ENCODE data around the gene ZBTB7A.

ZBTB7A gene

DNA sequence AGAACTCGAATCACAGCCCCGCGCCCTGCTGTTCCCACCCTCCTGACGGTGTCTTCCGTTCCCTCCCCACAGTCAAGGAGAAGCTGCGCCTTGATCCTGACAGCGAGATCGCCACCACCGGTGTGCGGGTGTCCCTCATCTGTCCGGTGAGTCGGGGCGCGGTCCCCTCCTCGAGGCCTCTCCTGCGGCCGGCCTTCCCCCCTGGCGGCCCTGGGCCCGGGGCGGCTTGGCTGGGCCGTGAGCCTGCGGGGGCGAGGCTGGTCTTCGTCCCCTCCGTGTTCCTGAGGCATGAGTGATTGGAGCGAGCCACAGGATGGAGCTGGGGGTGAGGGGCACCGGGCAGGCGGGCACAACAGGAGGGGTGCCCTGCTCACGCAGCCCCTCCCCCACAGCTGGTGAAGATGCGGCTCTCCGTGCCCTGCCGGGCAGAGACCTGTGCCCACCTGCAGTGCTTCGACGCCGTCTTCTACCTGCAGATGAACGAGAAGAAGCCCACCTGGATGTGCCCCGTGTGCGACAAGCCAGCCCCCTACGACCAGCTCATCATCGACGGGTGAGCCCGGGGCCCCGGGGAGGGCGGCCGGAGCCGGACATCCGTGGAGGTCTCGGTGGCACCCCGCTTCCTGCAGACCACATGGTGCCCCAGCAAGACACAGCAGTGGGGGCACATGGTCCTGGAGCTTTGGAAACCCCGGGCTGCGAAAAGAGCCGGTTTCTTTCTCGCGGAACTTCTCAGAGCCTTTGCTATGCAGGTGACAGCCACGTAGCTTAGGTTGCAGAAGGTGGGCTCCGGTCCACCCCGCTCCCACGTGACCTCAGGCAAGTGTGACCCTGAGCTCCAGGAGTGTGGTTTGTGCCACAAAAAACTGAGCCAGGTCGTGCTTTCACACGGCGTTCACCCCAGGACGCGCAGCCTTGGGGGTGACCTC, 33.4 kb downstream of the ZBTB7A start:
- no peak for DNase-seq

DNA sequence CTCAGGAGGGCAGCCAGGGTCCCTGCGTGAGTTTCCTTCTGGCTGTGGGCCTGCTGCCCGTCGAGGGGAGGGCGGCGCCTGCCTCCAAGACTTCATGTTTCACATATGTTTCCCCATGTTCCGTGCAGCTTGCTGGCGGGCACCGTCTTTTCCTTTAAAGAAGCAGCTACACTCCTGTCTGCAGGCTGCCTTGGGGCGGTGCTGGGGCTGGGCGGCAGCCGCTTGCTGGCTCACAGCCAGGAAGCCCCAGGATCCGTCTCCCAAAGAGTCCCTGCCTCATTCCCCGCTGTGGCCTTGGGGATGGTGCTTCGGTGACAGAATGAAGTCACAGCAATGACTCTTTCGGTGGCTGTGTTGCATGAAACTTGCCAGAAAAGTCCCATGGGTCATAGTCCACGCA, 34.3 kb downstream of the ZBTB7A start:
- DNase-seq = no peak

DNA sequence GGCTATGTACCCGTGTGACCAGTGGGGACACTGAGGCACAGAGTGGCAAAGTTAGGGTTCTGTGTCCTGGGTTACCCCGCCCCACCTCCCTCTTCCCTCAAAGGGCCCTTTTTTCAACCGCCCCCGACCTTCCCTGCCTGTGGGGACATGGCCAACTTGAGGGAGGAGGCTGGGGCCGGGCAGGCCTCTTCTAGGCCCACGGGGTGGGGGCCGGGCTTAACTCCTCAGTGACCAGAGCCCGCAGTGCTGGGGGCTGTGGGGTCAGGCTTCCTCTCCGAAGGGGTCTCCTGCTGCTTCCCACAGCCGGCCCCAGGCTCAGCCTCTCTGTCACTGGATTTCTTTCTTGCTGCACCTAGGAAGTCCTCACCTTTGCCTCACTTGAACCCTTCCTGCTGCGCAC, 35.3 kb downstream of the ZBTB7A start:
- no peak for DNase-seq

DNA sequence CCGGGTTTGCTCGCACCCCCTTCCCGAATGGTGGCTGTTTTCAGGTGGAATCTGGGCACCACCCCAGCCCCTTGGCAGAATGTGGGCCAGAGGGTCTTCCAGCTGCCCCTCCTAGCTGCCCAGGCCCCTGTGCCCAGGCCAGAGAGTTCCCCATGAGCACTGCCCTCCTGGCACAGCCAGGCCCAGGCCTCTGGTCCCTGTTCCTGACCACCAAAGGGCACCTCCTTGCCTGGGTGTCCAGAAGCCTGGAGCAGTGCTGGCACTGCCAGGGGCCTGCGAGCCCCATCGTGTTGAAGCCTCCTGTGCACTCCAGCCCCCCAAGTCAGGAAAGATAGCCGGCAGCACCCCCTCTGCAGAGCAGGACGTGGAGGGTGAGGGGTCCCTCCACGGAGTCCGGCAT, 35.7 kb downstream of the ZBTB7A start:
- DNase-seq = no peak

DNA sequence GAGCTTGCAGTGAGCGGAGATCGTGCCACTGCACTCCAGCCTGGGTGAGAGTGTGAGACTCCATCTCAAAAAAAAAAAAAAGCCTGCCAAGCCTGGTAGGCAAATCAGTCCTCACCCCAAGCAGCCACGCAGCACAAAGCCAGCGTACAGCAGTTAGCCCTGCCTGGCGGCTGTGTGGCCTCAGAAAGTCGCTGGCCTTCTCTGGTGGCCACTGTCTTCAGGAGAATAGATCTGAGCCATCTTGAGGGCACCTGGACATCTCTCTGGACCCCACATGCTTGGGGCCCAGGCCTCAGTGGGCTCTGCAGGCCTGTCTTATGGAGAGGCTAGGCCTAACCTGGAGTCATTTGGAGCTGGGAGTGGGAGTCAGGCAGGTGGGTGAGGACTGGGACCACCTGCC, 36.1 kb downstream of the ZBTB7A start:
- no peak for DNase-seq

DNA sequence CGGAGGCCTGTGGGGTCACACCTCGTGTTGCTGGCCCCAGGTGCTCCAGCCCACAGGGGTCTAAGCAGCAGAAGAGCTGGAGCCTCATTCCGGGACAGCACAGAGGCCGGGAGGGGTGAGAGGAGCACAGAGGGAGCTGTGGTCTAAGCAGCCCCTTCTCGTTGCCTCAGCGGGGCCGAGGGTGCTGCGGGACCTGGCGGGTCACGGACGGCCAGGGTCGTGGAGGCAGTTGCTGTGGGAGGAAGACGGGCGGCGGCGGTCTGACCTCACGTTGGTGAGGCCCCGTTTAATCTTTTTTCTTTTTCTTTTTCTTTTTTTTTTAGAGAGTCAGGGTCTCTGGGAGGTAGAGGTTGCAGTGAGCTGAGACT, 37.5 kb downstream of the ZBTB7A start:
- DNase-seq = no peak

GRCh38 chr19:4028334-4029246, 38.1 kb downstream of the ZBTB7A start:
- DNase-seq = no peak

DNA sequence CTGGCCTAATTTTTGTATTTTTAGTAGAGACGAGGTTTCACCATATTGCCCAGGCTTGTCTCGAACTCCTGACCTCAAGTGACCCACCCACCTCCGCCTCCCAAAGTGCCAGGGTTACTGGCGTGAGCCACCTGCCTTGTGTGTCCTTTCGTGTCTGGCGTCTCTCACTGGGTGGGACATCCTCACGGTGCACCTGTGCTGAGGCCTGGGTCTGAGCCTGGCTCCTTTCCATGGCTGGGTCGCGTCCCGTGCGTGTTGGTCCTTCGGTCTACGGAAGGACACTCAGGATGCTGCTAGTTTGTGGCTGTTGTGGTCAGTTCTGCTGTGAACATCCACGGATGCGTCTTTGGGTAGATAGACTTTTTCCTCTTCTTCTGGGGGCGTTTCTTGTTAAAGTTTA, 39.6 kb downstream of the ZBTB7A start:
- DNase-seq = no peak

DNA sequence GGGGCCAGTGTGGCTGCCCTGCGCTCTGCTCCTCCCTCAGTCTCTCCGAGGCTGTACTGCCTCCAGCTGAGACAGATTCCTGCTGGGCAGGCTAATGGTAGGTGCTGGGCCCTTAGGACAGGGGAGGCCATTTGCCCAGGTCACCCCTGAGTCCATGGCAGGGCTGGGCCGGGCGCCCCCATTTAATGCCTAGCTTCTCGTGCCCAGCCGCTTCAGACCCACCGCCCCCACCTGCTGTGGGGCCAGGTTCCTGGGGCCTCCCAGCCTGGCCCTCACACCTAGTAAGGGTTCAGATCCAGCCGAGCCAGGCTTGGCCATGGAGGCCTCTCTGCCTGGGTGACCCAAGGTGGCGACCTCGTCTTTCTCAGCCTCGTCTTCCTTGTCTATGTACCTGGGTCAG, 41.4 kb downstream of the ZBTB7A start:
- no peak for DNase-seq

DNA sequence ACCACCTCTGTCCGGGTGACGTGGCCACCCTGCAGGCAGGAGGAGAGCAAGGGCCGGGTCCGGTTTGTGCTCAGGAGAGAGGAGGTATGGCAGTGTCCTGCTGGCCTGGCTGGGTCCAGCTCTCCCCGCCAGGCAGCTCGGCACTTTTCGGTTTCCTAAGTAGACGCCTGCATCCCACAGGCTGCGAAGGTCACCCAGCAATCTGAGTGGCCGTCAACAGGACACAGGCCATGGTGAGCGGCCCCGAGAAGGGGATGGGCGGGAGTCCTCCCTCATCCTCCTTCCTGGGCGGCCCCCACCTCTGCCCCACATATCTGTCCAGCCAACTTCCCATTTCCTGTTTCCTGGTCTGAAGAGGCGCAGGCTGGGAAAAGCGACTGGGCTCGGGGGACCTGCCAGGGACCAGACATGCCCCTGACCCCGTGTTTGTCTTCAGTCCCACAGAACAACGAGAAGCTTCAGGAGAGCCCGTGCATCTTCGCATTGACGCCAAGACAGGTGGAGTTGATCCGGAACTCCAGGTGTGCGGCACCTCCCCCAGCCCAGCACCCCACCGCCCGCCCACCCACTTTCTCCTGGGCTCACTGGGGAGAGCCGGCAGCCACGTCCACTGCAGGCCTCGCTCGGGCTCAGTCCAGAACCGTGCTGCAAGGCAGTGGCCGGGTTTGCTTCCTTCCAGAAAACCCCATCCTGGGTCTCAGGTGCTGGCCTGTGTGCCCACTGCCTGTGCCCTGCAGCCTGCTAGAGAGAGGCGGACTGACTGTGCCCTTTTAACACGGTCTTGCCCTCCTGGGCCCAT, 42.9 kb downstream of the ZBTB7A start:
- DNase-seq = no peak

GRCh38 chr19:4019578-4019977, 47.1 kb downstream of the ZBTB7A start:
- DNase-seq = no peak

DNA sequence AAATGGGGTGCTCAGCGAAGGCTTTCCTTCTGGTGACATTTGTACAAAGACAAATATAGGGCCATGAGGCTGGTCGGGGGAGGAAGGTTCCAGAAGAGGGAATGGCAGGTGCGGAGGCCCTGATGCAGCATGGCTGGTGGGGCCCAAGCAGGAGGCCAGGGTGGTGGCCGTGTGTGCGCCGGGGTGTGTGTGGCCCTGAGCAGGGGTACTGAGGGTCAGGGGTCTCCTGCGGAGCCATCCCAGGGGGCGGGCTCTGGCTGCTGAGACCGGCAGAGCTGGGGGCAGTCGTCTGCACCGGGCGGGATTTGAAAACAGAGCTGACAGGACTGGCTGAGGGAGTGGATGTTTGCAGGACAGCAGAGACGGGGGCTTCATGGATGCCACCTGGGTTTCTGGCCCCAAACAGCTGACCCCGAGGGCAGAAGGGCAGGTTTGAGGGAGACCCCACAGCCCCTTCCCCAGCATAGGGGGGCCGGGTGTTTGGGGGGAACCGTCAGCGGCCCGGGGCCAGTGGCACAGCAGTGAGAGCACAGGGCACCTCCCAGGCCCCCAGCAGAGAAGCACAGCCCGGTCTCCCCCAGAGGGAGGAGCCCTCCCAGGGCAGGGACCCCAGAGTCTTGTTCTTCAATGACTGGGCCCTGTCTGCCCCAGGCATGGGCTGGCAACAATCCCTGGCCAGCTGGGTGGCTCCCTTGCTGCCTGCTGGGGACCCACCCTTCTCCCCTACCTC, 47.8 kb downstream of the ZBTB7A start:
- DNase-seq = no peak

DNA sequence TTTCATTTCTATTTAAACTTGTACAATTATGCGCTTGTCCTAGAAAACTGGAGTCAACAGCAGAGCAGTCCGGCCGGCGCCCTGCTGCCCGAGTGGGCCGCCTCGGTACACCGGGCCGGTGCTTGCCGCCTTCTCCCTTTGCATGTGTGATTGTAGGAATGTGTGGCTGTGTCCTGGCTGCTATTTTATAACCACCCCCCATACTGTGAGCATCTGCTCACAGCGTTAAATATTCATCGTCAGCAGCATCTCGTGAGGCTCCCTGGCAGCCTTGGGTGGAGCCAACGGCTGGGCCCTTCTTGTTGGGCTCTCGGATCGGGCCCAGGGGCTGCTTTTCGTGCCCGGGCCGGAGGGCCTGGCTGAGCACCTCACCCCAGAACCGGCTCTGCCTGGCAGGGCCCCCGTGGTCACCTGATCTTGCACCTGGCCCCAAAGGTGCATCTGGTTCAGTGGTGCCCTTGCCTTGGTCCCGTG, 48.5 kb downstream of the ZBTB7A start:
- no peak for DNase-seq

GRCh38 chr19:4016903-4017638, 49.6 kb downstream of the ZBTB7A start:
- DNase-seq = no peak

DNA sequence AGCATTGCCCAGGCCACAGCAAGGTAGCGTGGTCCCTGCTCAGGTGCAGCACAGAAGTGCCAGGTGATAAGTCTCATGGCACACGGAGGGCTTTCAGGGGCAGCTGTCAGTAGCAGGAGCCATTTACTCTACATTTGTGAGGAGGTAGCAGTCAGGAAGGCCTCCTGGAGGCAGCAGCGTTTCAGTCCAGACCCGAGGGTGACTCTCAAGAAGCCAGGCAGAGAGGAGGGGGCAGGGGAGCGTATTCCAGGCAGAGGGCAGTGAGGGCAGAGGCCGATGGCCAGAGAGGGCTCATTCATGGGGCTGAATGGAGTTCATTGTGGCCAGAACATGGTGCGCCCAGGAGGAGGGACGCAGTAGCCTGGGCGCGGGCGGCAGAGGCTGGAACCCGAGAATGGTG, 50.2 kb downstream of the ZBTB7A start:
- DNase-seq = no peak

DNA sequence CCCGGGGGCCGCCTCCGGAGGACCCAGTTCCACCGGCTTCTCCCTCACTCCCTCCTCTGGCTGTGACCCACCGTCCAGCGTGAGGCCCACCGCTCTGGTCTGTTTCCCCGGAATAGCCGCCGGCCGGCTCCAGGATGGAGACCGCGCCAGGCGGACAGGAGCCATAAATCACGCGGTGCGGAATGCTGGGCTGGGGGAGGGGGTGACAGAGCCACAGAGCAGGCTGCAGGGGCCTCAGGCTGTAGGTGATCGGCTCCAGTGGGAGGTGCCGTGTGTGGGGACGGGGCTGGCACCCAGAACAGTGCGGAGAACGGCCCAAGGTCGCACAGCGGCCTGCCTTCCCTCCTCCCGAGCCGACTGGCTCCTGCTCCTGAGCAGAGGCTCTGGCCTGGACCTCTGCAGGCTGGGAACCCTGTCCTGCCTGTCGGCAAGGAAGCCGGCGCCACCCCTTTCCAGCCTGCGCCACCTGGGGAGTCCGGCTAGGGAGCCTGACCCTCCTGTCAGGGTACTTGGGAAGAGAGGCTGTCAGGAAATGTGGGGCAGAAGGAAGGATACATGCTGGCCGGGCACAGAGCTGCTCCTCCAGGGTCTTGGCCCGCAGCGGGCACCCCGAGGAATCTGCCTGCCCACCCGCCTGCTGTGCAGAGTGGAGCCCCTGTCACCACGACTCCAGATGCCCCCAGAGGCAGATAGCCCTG, 50.8 kb downstream of the ZBTB7A start:
- no peak for DNase-seq

GRCh38 chr19:4014541-4015491, 51.9 kb downstream of the ZBTB7A start:
- DNase-seq = no peak

GRCh38 chr19:4013886-4014540, 52.7 kb downstream of the ZBTB7A start:
- no peak for DNase-seq

DNA sequence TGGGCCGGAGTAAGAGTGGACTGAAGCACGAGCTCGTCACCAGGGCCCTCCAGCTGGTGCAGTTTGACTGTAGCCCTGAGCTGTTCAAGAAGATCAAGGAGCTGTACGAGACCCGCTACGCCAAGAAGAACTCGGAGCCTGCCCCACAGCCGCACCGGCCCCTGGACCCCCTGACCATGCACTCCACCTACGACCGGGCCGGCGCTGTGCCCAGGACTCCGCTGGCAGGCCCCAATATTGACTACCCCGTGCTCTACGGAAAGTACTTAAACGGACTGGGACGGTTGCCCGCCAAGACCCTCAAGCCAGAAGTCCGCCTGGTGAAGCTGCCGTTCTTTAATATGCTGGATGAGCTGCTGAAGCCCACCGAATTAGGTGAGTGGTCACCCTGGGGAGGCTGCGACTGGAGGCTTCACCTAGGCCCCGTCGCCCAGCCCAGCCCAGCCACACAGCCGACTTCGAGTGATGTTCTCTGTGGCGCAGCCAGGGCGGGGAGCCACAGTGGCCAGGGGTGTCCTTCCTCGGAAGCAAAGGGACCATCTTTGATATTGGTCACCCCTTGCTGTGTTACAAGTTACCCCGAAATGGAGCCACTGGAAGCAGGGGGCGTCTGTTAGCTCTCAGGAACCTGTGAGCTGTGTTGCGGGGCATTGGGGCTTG, 53.6 kb downstream of the ZBTB7A start:
- no peak for DNase-seq

All from NCI-H187 treated with DMSO at 0.1 percent for 48 hours (cell line).